HEK293 (cell line): Measurements from ENCODE around the gene GTF3C4.

Experiments used
- CTCF ChIA-PET: fragments of 350-600 bp; formaldehyde crosslinking; extraction: SDS; loops from one replicate; lab custom pipeline; 2021; ENCODE audit warnings: antibody characterized with exemption; lab: Yijun Ruan, JAX
- POLR2A ChIA-PET: fragments of 300-600 bp; formaldehyde crosslinking; extraction: SDS; loops from one replicate; lab custom pipeline; 2020; ENCODE audit warnings: antibody characterized with exemption, inconsistent platforms; lab: Yijun Ruan, JAX
- H3K27ac ChIP-seq: fragments of 200-500 bp; sonication (Bioruptor generic); 2 replicates; pipeline ENCODE4 v1.5.1; 2014; ENCODE audit warnings: low read depth, low read length, control low read depth, inconsistent platforms; ENCODE audit errors: extremely low read depth
- H3K36me3 ChIP-seq, 2 experiments: fragments of 200-500 bp in 1 of 2; sonication (Bioruptor generic) in 1 of 2; 1 replicate in 1 of 2; 2 replicates in 1 of 2; pipeline ENCODE4 v1.5.1; 2014 to 2017; ENCODE audit warnings: inconsistent platforms in 2 of 2, low read length in 2 of 2; ENCODE audit not compliant: control insufficient read depth in 2 of 2, insufficient read depth in 1 of 2
- H3K4me1 ChIP-seq: fragments of 200-500 bp; sonication (Bioruptor generic); 2 replicates; pipeline ENCODE4 v1.5.1; 2014; ENCODE audit warnings: mild to moderate bottlenecking, low read length, inconsistent platforms; ENCODE audit not compliant: control insufficient read depth, insufficient read depth
- H3K4me3 ChIP-seq: 2 replicates; pipeline ENCODE4 v1.5.1; 2011; ENCODE audit warnings: low read depth, mild to moderate bottlenecking, control low read depth, low read length, moderate library complexity
- H3K9me3 ChIP-seq: fragments of 200-500 bp; sonication (Bioruptor generic); 2 replicates; pipeline ENCODE4 v1.5.1; 2014; ENCODE audit warnings: low read depth, low read length, inconsistent platforms; ENCODE audit not compliant: control insufficient read depth, insufficient read depth
- HOXD13 ChIP-seq: sonication (generic); formaldehyde crosslinking; IDR thresholded peaks from 2 replicates; pipeline ENCODE4 v1.8.0; 2022; ENCODE audit warnings: missing genetic modification reagents, borderline replicate concordance
- MEIS1 ChIP-seq: sonication (generic); formaldehyde crosslinking; IDR thresholded peaks from 2 replicates; pipeline ENCODE4 v1.8.1; 2022; ENCODE audit warnings: missing genetic modification reagents, mild to moderate bottlenecking, borderline replicate concordance
- MZF1 ChIP-seq: fragments of 450-650 bp; formaldehyde crosslinking; IDR thresholded peaks from 2 replicates; pipeline ENCODE4 v1.5.1; 2017; ENCODE audit warnings: missing biosample characterization, missing genetic modification characterization, borderline replicate concordance
- PBX3 ChIP-seq: sonication (generic); formaldehyde crosslinking; IDR thresholded peaks from 2 replicates; pipeline ENCODE4 v1.8.1; 2022; ENCODE audit warnings: mild to moderate bottlenecking, moderate library complexity, missing genetic modification reagents
- PRDM4 ChIP-seq: fragments of 450-650 bp; formaldehyde crosslinking; IDR thresholded peaks from 2 replicates; pipeline ENCODE4 v1.5.1; 2017; ENCODE audit warnings: missing biosample characterization, missing genetic modification characterization
- SP2 ChIP-seq: fragments of 450-650 bp; formaldehyde crosslinking; IDR thresholded peaks from 2 replicates; pipeline ENCODE4 v1.5.1; 2016; ENCODE audit warnings: missing biosample characterization, missing genetic modification characterization
- YY1 ChIP-seq: fragments of 450-650 bp; formaldehyde crosslinking; IDR thresholded peaks from 2 replicates; pipeline ENCODE4 v1.5.1; 2018; ENCODE audit warnings: missing biosample characterization, missing genetic modification characterization
- ZBTB10 ChIP-seq: fragments of 450-650 bp; formaldehyde crosslinking; IDR thresholded peaks from 2 replicates; pipeline ENCODE4 v1.5.1; 2016; ENCODE audit warnings: missing biosample characterization, missing genetic modification characterization
- ZBTB7A ChIP-seq: fragments of 450-650 bp; formaldehyde crosslinking; IDR thresholded peaks from 2 replicates; pipeline ENCODE4 v1.5.1; 2016; ENCODE audit warnings: low read depth, missing biosample characterization, missing genetic modification characterization
- ZNF132 ChIP-seq: fragments of 450-650 bp; formaldehyde crosslinking; IDR thresholded peaks from 2 replicates; pipeline ENCODE4 v1.5.1; 2017; ENCODE audit warnings: missing biosample characterization, missing genetic modification characterization, borderline replicate concordance
- ZNF140 ChIP-seq: fragments of 450-650 bp; formaldehyde crosslinking; IDR thresholded peaks from 2 replicates; pipeline ENCODE4 v1.5.1; 2016; ENCODE audit warnings: missing biosample characterization, missing genetic modification characterization
- ZNF175 ChIP-seq: fragments of 450-650 bp; formaldehyde crosslinking; IDR thresholded peaks from 2 replicates; pipeline ENCODE4 v1.5.1; 2016; ENCODE audit warnings: missing biosample characterization, missing genetic modification characterization
- ZNF214 ChIP-seq: fragments of 450-650 bp; formaldehyde crosslinking; IDR thresholded peaks from 2 replicates; pipeline ENCODE4 v1.5.1; 2017; ENCODE audit warnings: missing biosample characterization, mild to moderate bottlenecking, missing genetic modification characterization, borderline replicate concordance
- ZNF221 ChIP-seq: fragments of 450-650 bp; formaldehyde crosslinking; IDR thresholded peaks from 2 replicates; pipeline ENCODE4 v1.5.1; 2017; ENCODE audit warnings: missing biosample characterization, missing genetic modification characterization, borderline replicate concordance
- ZNF266 ChIP-seq: fragments of 450-650 bp; formaldehyde crosslinking; IDR thresholded peaks from 2 replicates; pipeline ENCODE4 v1.5.1; 2016; ENCODE audit warnings: missing biosample characterization, missing genetic modification characterization, low read depth
- ZNF37A ChIP-seq: fragments of 450-650 bp; IDR thresholded peaks from 2 replicates; pipeline ENCODE4 v1.5.1; 2018; ENCODE audit warnings: missing biosample characterization, missing genetic modification characterization
- ZNF426 ChIP-seq: fragments of 450-650 bp; formaldehyde crosslinking; IDR thresholded peaks from 2 replicates; pipeline ENCODE4 v1.5.1; 2017; ENCODE audit warnings: missing biosample characterization, missing genetic modification characterization, mild to moderate bottlenecking, inconsistent platforms, moderate library complexity
- ZNF521 ChIP-seq: fragments of 450-650 bp; formaldehyde crosslinking; IDR thresholded peaks from 2 replicates; pipeline ENCODE4 v1.5.1; 2017; ENCODE audit warnings: missing biosample characterization, mild to moderate bottlenecking, missing genetic modification characterization
- ZNF529 ChIP-seq: fragments of 450-650 bp; formaldehyde crosslinking; IDR thresholded peaks from 2 replicates; pipeline ENCODE4 v1.5.1; 2017; ENCODE audit warnings: missing genetic modification characterization, missing biosample characterization; ENCODE audit not compliant: insufficient replicate concordance
- ZNF549 ChIP-seq: fragments of 450-650 bp; IDR thresholded peaks from 2 replicates; pipeline ENCODE4 v1.5.1; 2018; ENCODE audit warnings: missing biosample characterization, missing genetic modification characterization, mild to moderate bottlenecking, inconsistent platforms, moderate library complexity
- ZNF580 ChIP-seq: fragments of 450-650 bp; formaldehyde crosslinking; IDR thresholded peaks from 2 replicates; pipeline ENCODE4 v1.5.1; 2016; ENCODE audit warnings: missing biosample characterization, missing genetic modification characterization
- ZNF626 ChIP-seq: fragments of 450-650 bp; sonication (Bioruptor Pico); formaldehyde crosslinking; IDR thresholded peaks from 2 replicates; pipeline ENCODE4 v1.5.1; 2018; ENCODE audit warnings: missing biosample characterization, missing genetic modification characterization, inconsistent platforms
- ZNF692 ChIP-seq: fragments of 450-650 bp; formaldehyde crosslinking; IDR thresholded peaks from 2 replicates; pipeline ENCODE4 v1.5.1; 2016; ENCODE audit warnings: missing biosample characterization, missing genetic modification characterization
- ZNF701 ChIP-seq: fragments of 450-650 bp; formaldehyde crosslinking; IDR thresholded peaks from 2 replicates; pipeline ENCODE4 v1.5.1; 2016; ENCODE audit warnings: missing biosample characterization, missing genetic modification characterization
- ZNF747 ChIP-seq: fragments of 450-650 bp; formaldehyde crosslinking; IDR thresholded peaks from 2 replicates; pipeline ENCODE4 v1.5.1; 2016; ENCODE audit warnings: missing biosample characterization, missing genetic modification characterization
- ZNF837 ChIP-seq: fragments of 450-650 bp; formaldehyde crosslinking; IDR thresholded peaks from 2 replicates; pipeline ENCODE4 v1.5.1; 2016; ENCODE audit warnings: missing biosample characterization, missing genetic modification characterization
- ZSCAN5A ChIP-seq: fragments of 450-650 bp; formaldehyde crosslinking; IDR thresholded peaks from 2 replicates; pipeline ENCODE4 v1.5.1; 2016; ENCODE audit warnings: missing biosample characterization, missing genetic modification characterization

Gene GTF3C4

GRCh38 chr9:132733260-132733815 lies 63.1 kb downstream of the GTF3C4 start:
- TF ChIP-seq MEIS1 (CRISPR knock-in tag) (no peak), ZNF580 (no peak), ZNF140 (tag by site-specific recombination) (no peak), ZSCAN5A (no peak), ZNF701 (tag by site-specific recombination) (no peak), YY1 (no peak), ZNF692 (tag by site-specific recombination) (no peak), ZNF426 (tag by site-specific recombination) (no peak), HOXD13 (CRISPR knock-in tag) (no peak), ZNF837 (no peak), ZBTB7A (no peak), ZNF132 (tag by site-specific recombination) (no peak), ZNF549 (tag by site-specific recombination) (no peak), ZBTB10 (tag by site-specific recombination) (no peak)
- TF ChIP-seq, all 188 proteins: peak for 0
- Histone ChIP-seq H3K9me3 (no peaks in the 10 kb centered on the region), H3K4me1 (no peaks in the 10 kb centered on the region), H3K27ac (no peak overlapping the region), H3K36me3 (no peaks in the 10 kb centered on the region), H3K4me3 (no peak overlapping the region)
- CTCF ChIA-PET, result interaction anchor here (0.6 kb wide), 1 partner anchor 233 kb away, joined by 3 read pairs; no protein-coding TSS in a partner anchor
- POLR2A ChIA-PET, result no interaction called here

GRCh38 chr9:132739710-132740310 lies 69.5 kb downstream of the GTF3C4 start:
- Histone ChIP-seq H3K27ac (no peak overlapping the region), H3K36me3 (no peaks in the 10 kb centered on the region), H3K4me3 (no peak overlapping the region), H3K9me3 (no peaks in the 10 kb centered on the region), H3K4me1 (peaks cover 12% of the 10 kb centered on the region; the same call in 1 of the 2 replicates)
- ChIA-PET POLR2A (no interaction called here), CTCF (no interaction called here)
- TF ChIP-seq ZNF37A (tag by site-specific recombination) (no peak), ZNF221 (tag by site-specific recombination) (no peak), ZNF266 (no peak), ZNF626 (no peak), ZNF529 (tag by site-specific recombination) (no peak), MZF1 (no peak), PRDM4 (tag by site-specific recombination) (no peak), PBX3 (CRISPR knock-in tag) (no peak), ZNF175 (tag by site-specific recombination) (no peak), SP2 (tag by site-specific recombination) (no peak), ZNF214 (no peak), ZNF521 (no peak), ZNF747 (tag by site-specific recombination) (no peak)
